NCI-H2107 (cell line): ENCODE data around the gene FAM171A1.
"Not testable (repeated sequence)": the region's sequence is repeated elsewhere in the genome, so short reads cannot be mapped to it uniquely, and the experiment has no call there.

ENCODE experiments used
- DNase-seq: peaks from one replicate; lab custom pipeline; 2025; lab: John Stamatoyannopoulos, UW

FAM171A1 gene

GRCh38 chr10:15209827-15210509 lies 161.1 kb downstream of the FAM171A1 start:
- DNase-seq = no peak

DNA sequence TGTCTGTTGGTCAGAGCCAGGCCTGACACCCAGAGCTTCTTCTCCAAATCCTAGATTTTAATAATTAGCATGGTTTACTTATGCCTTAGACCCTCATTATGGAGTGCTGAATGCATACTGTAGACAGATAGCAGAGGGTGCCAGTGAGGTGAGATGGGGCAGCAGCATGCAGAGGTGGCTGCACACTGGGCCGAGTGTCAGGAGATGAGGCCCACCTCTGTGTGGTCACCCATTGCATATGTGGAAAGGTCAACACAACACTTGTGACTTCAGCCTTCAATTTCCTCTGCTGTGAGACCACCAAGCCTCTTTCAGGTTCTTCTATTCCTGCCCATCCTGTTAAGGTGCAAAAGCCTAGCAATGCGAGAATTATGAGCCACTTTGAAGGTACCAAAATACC lies 162.9 kb downstream of the FAM171A1 start:
- no peak for DNase-seq

DNA sequence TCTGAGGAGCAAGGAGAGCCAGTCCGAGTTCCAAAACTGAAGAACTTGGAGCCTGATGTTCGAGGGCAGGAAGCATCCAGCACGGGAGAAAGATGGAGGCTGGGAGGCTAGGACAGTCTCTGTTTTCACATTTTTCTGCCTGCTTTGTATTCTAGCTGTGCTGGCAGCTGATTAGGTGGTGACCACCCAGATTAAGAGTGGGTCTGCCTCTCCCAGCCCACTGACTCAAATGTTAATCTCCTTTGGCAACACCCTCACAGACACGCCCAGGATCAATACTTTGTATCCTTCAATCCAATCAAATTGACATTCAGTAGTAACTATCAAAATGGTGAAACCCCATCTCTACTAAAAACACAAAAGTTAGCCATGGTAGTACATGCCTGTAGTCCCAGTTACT lies 163.7 kb downstream of the FAM171A1 start:
- DNase-seq = not testable (repeated sequence)

DNA sequence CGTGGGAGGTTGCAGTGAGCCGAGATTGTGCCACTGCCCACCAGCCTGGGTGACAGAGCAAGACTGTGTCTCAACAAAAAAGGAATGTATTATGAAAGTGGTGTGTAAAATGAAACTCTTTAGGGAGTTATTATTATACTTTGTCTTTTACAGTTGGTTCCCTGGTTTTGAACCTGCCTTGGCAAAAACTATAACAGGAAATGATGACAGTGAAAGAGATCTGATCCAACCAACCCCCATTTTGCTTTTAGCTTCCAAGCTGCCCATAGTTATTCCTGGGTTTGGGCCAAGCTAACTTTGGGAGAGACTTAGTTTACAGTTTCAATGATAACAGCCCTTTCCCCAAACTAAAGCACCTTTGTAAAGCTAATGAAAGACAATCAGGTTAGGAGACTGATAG lies 168.4 kb downstream of the FAM171A1 start:
- no peak for DNase-seq

DNA sequence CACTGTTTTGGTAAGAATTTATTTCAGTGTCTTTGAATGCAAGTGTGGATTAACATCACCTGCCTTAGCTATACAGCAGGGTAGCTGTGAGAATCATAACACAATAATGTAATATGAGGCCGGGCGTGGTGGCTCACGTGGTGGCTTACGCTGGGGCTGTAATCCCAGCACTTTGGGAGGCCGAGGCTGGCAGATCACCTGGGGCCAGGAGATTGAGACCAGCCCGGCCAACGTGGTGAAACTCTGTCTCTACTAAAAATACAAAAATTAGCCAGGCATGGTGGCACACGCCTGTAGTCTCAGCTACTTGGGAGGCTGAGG lies 168.8 kb downstream of the FAM171A1 start:
- DNase-seq = not testable (repeated sequence)

DNA sequence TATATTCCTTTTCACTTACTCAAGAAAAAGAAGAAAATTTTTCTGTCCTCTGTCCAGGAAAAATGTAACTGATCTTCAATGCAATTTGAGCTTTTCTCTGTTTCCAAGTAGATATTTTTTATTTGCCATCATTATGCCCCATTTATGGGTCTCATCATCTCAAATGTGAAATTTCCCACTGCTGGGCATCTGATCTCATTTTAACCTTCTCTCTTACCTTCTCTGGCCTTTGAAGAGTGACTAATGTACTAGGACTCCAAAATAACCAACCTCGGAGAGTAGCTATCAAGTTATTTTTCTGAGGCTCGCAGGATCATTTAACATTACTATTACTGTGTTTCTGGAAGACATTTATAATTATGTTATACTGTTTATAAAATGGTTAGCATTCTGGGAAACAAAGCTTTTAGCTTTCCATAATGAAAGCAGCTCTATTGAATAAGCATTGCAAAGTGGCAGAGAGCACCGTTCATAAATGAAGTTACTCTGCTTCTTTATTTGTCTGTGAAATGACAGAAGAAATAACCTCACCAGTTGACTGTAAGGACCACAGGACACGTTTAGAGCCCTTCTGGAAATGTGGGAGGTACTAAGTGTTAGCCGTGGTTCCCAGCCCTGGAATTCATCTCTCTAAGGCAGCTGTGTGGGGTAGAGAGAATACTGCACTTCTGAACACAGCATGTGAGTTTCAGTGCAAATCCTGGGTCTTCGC lies 169.3 kb downstream of the FAM171A1 start:
- no peak for DNase-seq

DNA sequence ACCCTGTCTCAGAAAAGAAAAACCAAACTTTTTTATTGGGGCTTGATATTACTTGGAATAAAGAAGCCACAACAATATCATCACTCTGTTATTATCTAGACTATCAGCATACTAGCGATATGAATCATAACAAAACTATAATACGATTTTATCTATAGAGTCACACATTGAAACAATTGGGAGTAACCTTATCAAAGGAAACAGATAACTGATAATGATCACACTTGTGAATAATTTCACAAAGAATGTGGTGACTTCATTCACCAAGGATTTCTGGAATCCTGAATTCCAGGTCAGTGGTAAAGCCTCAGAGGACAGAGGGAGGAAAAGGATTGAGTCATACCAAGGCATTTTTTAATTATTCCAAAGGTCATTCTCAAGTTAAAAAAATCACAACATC lies 170.5 kb downstream of the FAM171A1 start:
- DNase-seq = no peak

DNA sequence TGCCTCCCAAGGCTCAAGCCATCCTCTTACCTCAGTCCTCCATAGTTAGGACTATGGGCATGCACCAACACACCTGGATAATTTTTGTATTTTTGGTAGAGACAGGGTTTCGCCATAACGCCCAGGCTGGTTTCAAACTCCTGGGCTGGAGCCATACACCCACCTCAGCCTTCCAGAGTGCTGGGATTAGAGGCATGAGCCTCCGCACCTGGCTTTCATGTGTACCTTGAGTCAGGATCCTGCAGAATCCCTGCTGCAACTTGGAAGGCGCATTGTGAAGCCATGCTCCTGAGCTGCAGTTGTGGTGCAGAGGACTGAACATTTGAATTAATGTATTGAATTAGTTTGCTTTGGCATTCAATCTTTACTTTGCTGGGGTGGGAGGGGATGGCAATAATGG lies 173.2 kb downstream of the FAM171A1 start:
- no peak for DNase-seq

- no peak for DNase-seq
Measured at GRCh38 chr10:15197276-15197675, 173.8 kb downstream of the FAM171A1 start.

DNA sequence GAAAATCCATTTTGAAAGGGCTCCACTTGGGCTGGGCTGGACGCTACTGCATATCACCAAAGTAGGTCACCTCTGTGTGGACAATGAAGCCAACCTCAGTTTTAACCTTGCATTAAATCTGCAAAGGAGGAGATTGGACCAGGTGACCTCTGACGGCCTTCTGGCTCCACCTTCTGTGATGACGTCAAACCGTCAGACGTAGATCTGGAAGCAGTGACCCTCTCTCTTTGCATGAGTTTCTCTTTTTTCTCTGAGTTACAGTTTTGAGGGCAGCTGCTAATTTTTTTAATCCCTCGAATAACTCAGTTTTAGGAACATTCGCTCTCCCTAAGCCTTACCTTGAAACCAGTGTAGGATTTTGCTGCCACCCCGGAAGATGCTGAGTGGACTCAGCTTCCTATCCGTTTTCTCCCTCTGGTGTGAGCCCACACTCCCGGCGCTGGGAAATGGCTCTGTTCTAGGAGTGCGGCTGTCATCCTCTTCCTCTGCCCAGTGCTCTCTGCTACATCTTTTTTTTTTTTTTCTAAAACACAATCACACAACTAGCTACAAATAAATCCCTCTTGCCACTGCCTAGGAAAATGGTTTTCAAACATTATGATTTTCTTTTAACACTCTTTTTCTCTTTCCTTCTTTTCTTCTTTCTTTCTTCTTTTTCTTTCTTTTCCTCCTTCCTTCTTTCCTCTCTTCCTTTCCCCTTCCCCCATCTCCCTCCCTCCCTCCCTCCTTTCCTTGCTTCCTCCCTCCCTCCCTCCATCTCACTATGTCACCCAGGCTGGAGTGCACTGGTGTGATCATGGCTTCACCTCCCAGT lies 174.9 kb downstream of the FAM171A1 start:
- no peak for DNase-seq

- DNase-seq = no peak
Measured at GRCh38 chr10:15189133-15189885, 181.8 kb downstream of the FAM171A1 start.

DNA sequence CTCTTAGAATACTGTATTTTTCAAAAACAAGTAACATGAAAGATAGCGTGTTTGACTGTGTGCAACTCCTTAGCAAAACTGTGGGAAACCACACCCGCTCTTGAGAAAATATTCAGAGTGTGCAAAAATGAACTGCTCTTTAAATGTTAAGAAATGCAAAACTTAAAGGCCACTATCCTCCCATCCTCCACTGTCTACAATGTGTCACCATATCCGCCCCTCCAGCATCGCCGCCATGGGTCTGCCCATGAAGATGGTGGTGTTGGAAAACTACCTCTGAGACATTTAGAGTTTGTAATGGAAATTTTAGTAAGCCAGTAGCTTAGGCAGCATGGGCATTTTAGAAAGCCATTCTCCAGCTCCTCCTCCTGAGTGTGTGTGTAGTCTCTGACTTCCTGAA lies 182.5 kb downstream of the FAM171A1 start:
- no peak for DNase-seq

DNA sequence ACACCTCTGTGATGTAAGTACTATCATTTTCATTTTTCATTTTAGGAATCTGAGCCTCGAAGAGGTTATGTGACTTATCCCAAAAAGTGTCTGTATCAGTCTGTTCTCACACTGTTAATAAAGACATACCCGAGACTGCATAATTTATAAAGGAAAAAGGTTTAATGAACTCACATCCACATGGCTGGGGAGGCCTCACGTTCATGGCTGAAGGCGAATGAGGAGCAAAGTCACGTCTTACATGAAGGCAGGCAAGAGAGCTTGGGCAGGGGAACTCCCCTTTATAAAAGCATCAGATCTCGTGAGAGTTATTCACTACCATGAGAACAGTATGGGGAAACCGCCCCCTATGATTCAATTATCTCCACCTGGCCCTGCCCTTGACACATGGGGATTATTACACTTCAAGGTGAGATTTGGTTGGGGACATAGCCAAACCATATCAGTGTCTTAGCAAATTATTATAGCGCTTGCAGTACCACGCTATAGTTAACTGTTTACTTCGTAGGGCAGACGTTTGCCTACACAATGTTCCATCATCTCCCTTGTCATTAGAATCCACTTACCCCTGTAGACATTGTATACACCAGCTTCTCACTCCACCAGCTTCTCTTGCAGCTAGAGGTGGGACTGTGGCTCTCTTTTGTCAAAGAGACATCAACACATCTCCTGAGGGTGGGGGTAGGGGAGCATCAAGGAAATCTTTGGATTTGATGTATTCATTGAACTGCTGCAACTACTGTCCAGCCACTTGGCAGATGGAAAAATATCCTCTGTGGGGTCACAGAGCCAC lies 187.2 kb downstream of the FAM171A1 start:
- DNase-seq = no peak

DNA sequence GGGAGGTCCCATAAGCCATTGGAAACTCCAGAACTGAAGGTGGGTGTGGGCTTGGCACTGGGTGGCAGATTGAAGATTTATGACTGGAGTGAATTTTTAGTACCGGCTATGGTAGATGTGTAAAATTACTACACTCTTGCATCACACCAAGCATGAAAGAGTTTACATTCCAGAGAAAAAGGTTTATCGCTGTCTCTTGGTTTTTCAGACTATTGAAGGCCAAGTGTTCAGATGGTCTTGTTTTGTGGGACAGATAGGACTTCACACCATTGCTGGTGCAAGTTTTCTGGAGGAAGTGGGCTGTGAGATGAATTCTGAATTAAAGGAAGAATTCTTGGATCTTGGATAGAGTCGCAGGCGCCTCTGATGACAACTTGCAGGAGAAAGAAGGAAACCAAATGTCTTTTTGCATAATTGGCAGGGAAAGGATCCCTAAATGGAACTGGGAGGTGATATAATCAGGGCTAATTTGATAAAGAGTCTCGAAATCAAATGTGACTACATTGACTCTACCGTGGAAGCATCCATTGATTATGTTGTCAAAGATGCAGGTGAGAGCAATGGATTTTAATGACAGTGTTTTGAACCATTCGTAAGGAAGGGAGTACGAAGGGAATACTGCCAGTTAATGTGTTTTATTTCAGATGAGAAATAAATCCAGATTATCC lies 188.4 kb downstream of the FAM171A1 start:
- DNase-seq = no peak

DNA sequence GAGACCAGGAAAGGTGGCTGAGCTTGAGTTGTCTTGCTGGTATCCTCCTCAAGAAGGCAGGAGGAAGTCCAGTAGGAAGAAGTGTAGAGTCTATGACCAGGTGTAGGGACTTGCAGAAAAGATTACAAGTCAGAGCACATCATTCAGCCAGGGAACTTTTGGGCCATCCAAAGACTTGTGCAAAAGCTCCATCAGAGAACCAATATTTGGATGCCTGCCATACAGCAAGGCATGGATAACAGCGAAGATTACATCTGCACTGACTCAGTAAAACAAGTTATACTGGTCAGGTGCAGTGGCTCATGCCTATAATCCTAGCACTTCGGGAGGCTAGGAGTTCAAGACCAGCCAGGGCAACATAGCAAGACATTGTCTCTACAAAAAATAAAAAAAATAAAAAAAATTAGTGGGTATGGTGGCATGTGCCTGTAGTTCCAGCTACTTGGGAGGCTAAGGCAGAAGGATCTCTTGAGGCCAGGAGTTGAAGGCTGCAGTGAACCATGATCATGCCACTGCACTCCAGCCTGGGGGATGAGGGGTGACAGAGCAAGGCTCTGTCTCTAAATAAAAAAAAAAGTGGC lies 189.4 kb downstream of the FAM171A1 start:
- DNase-seq = no peak

- no peak for DNase-seq
Measured at GRCh38 chr10:15180736-15181135, 190.4 kb downstream of the FAM171A1 start.

DNA sequence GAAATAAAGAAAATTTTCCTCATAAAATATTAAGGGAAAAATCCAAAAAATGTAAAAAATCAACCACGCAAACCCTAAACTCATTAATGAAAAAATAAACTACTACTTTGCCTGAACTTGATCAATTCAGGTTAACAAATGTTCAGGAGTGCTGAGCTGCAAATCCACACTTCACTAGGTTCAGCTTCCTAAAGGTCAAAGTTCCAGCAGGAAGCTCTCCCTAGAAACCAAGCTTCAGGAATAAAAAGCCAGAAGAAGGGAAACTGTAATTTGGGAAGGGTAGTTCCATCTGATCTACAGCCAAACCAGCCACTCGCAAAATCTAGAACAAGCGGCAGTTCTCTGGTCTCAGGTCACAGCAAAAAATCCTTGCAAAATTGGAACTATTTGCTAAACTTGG lies 194.8 kb downstream of the FAM171A1 start:
- no peak for DNase-seq

GRCh38 chr10:15175587-15175986 lies 195.5 kb downstream of the FAM171A1 start:
- DNase-seq = no peak

GRCh38 chr10:15172306-15172840 lies 198.7 kb downstream of the FAM171A1 start:
- no peak for DNase-seq
